Measurements from ENCODE around the gene GUK1. TPM values are rescaled to one million over a fixed set of nuclear protein-coding genes. Genes with fewer than 3 reads are reported as not detected.
"Not testable (repeated sequence)": the region's sequence is repeated elsewhere in the genome, so short reads cannot be mapped to it uniquely, and the experiment has no call there.

GUK1 gene
- total RNA-seq, 1 donor from 2014 or later = 91.6 TPM

GRCh38 chr1:228177721-228178710, 37.9 kb downstream of the GUK1 start:
- no peak for DNase-seq

DNA sequence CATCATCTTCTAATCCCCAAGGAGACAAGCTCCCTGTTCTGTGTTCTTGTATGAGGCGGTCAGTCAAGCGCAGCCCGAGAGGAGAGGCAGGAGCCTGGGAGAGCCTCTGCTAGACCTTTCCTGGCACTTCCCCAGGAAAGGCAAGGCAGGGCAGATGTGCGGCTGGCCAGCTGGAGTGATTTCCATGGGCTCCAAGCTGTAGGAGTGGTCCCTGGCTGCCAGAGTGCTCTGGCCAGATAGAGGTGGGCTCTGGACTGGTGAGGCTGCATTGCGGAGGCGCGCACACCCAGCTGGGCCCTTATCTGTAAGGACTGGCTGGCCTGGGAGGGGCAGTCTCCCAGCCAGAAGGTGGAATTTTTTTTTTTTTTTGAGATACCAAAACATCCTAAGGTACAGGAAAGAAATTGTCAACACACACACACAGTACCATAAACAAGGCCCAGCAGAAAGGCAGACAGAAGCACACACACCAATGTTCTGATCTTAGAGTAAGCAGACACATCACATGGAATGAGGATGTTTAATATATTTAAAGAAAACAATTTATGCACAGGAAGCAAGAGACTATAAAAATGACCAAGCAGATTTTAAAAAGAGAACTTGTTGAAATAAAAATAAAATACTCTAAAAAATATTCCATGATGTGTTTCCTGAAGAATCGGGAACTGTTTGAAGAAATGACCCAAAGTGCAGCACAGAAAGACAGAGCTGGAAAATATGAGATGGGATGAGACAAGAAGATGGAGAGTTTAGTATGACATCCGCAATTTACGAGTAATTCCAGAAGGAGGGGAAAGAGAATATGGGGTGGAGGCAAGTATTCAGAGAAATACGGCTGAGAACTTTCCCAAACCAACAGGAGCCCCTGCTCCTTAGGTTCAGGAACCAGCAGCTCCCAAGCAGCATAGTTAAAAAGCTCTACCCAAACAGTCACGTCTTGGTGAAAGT, 38.9 kb downstream of the GUK1 start:
- no peak for DNase-seq

- DNase-seq = no peak
These were observed 40.3 kb downstream of the GUK1 start for GRCh38 chr1:228180271-228180958.

DNA sequence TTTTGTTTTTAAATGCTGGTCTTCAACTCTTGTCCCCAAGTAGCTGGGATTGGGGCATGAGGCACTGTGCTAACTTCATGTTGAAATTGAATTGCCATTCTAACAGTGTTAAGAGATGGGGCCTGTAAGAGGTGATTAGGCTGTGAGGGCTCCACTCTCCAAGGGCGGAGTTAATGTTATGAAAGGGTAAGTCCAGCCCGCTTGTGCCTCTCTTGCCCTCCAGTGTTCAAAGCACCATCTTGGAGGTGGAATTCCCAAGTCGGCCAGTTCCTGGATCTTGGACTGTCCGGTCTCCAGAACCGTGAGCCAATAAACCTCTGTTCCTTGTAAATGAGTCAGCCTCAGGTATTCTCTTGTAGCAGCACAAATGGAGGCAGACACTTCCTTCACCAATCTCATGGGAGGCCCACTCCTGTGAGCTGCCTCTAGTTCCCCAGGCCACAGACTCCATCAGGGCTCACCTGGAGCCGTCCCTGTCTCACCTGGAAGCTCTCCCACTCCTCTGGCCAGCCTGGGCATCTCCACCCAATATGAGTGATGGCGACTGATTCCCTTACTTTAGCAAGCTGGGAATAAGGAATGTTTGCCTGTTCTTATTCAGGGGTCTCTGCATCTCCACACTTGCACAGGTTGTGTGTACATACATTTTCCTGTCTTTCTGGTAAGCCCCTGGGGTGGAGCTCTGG, 41.0 kb downstream of the GUK1 start:
- no peak for DNase-seq

DNA sequence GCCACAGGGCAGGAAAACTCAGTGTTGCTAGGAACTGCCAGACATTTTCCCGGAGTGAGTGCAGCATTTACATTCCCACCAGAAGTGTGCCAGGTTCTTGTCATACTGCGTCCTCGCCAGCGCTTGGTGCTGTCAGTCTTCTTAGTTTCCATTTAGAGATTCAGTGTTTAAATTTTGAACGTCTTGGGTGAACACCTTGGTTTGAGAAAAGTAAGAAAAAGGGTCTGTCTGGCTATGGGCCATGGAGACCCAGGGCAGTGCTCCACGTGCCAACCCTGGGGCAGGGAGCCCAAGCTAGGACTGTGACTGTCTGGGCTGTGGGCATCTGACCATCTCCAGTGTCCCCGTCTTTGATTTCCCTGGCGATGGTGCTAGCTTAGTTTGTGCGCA, 41.6 kb downstream of the GUK1 start:
- DNase-seq = no peak

GRCh38 chr1:228182296-228183030, 42.4 kb downstream of the GUK1 start:
- no peak for DNase-seq

DNA sequence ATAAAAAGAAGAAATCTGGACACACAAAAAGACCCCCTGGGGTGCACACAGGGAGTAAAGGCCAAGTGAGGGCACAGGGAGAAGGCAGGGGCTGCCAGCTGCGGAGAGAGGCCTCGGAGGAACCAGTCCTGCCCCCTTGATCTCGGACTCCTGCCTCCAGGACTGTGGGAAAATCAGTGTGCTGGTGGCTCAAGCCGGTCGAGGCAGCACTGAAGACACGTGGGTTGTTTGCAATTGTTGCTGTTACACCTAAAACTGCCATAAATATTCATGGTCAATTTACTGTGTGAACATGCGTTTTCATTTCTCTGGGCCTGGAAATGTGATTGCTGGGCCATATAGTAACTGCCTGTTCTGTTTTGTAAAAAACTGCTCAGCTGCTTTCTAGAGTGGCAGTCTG, 44.1 kb downstream of the GUK1 start:
- DNase-seq = no peak

- no peak for DNase-seq
These were observed 45.5 kb downstream of the GUK1 start for GRCh38 chr1:228185641-228185965.

GRCh38 chr1:228188249-228188648, 48.2 kb downstream of the GUK1 start:
- not testable (repeated sequence) for DNase-seq

DNA sequence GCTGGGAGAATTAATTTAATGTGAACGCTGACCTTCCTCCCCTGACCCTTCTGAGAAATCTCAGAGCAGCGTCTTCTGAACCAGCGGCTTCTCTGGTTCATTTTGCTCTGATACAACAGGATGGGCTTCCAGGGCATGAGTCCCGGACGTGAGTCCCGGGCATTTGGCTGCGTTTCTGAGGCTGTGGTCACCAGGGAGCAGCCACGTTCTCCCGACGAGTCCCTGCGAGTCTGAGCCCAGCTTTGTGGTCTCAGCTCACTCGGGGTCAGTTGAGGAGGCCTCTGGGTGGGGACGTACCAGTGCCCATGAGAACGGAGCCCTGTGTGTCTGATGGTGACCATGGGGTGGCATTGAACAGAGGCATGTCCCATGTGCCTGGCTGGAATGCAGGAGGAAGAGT, 50.1 kb downstream of the GUK1 start:
- no peak for DNase-seq

DNA sequence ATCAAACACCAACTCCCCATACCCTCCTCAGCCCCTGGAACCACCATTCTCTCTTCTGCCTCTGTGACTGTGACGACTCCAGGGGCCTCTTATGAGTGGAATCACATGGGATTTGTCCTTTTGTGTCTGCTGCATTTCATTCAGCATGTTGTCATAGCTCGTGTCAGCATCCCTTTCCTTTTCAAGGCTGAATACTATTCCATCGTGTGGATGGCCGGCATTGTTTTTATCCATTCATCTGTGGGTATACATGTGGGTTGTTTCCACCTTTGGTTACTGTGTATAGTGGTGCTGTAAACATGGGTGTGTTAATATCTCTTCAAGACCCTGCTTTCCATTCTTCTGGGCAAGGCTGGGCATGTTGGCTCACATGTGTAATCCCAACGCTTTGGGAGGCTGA, 50.7 kb downstream of the GUK1 start:
- no peak for DNase-seq

- no peak for DNase-seq
These were observed 54.4 kb downstream of the GUK1 start for GRCh38 chr1:228194436-228194835.

DNA sequence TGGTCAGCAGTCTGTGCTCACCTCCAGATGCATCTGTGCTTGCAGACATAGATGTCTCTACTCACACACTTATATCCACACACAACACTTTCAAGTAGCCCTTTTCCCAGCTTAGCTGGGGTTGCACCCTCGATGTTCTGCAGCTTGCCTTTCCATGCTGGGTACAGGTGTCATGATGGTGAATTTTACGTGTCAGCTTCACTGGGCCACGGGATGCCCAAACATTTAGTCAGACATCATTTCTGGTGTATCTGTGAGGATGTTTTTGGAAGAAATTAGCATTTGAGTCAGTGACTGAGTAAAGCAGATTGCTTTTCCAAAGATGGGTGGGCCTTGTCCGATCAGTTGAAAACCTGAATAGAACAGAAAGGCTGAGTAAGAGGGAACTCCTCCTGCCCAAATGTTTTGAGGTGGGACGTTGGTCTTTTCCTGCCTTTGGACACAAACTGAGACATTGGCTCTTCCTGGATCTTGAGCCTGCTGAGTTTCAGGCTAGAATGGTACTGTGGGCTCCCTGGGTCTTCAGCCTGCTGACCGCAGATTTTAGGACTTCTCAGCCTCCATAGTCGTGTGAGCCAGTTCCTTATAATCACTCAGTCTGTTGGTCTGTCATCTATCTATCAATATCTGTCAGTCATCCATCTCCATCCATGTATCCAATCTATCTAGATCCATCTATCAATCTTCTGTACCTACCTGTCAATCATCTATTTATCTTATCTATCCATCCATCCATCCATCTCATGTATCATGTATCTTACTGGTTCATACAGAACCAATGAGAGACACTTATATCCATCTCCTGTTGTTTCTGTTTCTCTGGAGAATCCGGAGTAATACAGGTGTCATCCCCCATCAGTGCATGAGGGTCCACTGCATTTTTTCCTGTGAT, 55.1 kb downstream of the GUK1 start:
- no peak for DNase-seq

DNA sequence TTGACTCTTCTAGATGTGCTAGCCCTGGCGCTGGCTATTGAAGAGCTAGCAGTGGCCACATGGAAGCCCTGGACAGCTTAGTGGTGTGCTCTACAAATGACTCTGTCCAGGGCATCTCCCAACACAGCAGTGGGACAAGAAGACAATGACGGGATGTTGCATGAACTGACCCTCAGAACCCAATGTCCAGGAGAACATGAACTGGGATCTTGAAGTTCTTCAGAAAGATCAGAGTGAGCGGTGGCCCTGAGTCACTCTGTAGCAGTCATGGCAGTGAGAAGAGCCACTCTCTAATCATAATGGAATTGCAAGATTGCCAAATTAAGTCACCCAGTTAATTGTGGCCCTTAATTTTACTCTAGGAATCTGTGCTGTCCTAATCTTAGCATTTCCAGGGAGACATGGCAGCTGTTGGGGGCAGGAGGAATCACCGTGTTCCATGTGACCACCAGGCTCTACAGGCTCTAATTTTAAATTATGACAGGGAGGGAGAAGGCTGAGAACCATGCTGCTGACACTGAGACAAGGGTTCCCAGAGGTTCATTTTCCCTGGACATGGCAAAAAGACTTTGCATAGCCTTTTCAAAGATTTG, 57.6 kb downstream of the GUK1 start:
- no peak for DNase-seq

Small RNA genes lying within 50 kb of the gene (small RNA-seq; reads per million reads assigned to genes)
- not detected for gene AL359510.1

Other genes starting within 250 kb of the GUK1 start
- gene WNT9A, start 192.3 kb upstream of the GUK1 start, total RNA-seq = 1.9 TPM
- not detected for gene WNT3A, start 133.3 kb upstream of the GUK1 start, total RNA-seq
- gene ARF1, start 57.6 kb upstream of the GUK1 start, total RNA-seq = 96.2 TPM
- 4.1 TPM for gene C1orf35, start 37.0 kb upstream of the GUK1 start, total RNA-seq
- gene MRPL55, start 31.0 kb upstream of the GUK1 start, total RNA-seq = 24.8 TPM
- gene GJC2, start 9.7 kb downstream of the GUK1 start, total RNA-seq = 1.1 TPM
- 4.2 TPM for gene IBA57, start 25.5 kb downstream of the GUK1 start, total RNA-seq
- 42.4 TPM for gene OBSCN, start 67.8 kb downstream of the GUK1 start, total RNA-seq

Data from occipital lobe (tissue), 3 donors.